ENCODE data around the gene GOLPH3. TPM values are rescaled to one million over a fixed set of nuclear protein-coding genes. Genes with fewer than 3 reads are reported as not detected.
A peak's percentile ranks its signal among the peaks of the same experiment; 100 is the strongest.

Gene GOLPH3
- total RNA-seq = 100 to 1,000 TPM in 1 of 2 donors, 10 to 100 TPM in 1; 70.5 to 116 TPM
- polyA plus RNA-seq = 10 to 100 TPM; 64.1 to 66.5 TPM

- WGBS = under 1% methylated on average over 85 of the region's 85 CpGs
- H3K9ac ChIP-seq (ENCODE audit: low read depth in 1 of 2, low read length in 2 of 2) = peak within 1 kb of the TSS; percentile 98 to 100
- TF ChIP-seq YY1 (IDR thresholded peaks at IDR 0.05) (peak; percentile 99), ZBTB33 (IDR thresholded peaks at IDR 0.05) (no peak), TAF1 (conservative IDR thresholded peaks at IDR 0.05) (peak; percentile 65), NR2F2 (IDR thresholded peaks at IDR 0.05) (peak; percentile 19), HNF4A (conservative IDR thresholded peaks at IDR 0.05) (peak; percentile 50 to 68), FOXA2 (IDR thresholded peaks at IDR 0.05) (no peak), CTCF (IDR thresholded peaks at IDR 0.05; ENCODE audit: low read depth, low read length, missing input control) (peak; percentile 21), REST (IDR thresholded peaks at IDR 0.05) (peak; percentile 49), GABPA (IDR thresholded peaks at IDR 0.05 in 1 of 2, conservative IDR thresholded peaks at IDR 0.05 in 1 of 2) (peak; percentile 25 to 74), RXRA (IDR thresholded peaks at IDR 0.05) (peak in 1 of 2 donors; percentile 35), HNF4G (IDR thresholded peaks at IDR 0.05) (no peak), ATF3 (IDR thresholded peaks at IDR 0.05) (no peak), EGR1 (IDR thresholded peaks at IDR 0.05; ENCODE audit: low read depth in 2 of 2) (no peak), SP1 (IDR thresholded peaks at IDR 0.05) (peak; percentile 51), JUND (IDR thresholded peaks at IDR 0.05) (peak; percentile 75 to 79), RAD21 (IDR thresholded peaks at IDR 0.05) (peak in 1 of 2 donors; percentile 48), FOXA1 (IDR thresholded peaks at IDR 0.05) (no peak), MAX (IDR thresholded peaks at IDR 0.05) (no peak)
These were observed at the start of gene GOLPH3 for GRCh38 chr5:32174011-32174870. GOLPH3 (minus strand) TSS chr5:32174319; CDS start chr5:32174034, 285 bp downstream.

More at GRCh38 chr5:32174011-32174870, at the start of gene GOLPH3:
- Histone ChIP-seq H3K36me3 (ENCODE audit: control insufficient read depth in 4 of 4, insufficient read depth in 3 of 4, low read depth in 1 of 4, low read length in 3 of 4) (peaks cover 0 to 16% (median 12%) of the 10 kb centered on the region in 4 donors), H3K9me3 (ENCODE audit: control insufficient read depth in 4 of 4, low read length in 3 of 4) (no peaks in the 10 kb centered on the region), H3K4me3 (ENCODE audit: low read depth in 1 of 3, low read length in 3 of 3) (peak within 1 kb of the TSS; percentile 88 to 98 (median 93)), H3K27ac (ENCODE audit: low read depth in 1 of 2, low read length in 2 of 2) (peak within 1 kb of the TSS; percentile 99 to 100), H3K27me3 (ENCODE audit: control insufficient read depth in 4 of 4, insufficient read depth in 4 of 4, low read length in 3 of 4) (no peaks in the 10 kb centered on the region), H3K4me1 (ENCODE audit: control insufficient read depth in 4 of 4, insufficient read depth in 4 of 4, low read length in 3 of 4) (peaks cover 3 to 14% (median 9%) of the 10 kb centered on the region in 4 donors)
- DNase-seq (ENCODE audit: low spot score) = peak; percentile 92
